Measurements from ENCODE around the gene MYO5B.

DNA sequence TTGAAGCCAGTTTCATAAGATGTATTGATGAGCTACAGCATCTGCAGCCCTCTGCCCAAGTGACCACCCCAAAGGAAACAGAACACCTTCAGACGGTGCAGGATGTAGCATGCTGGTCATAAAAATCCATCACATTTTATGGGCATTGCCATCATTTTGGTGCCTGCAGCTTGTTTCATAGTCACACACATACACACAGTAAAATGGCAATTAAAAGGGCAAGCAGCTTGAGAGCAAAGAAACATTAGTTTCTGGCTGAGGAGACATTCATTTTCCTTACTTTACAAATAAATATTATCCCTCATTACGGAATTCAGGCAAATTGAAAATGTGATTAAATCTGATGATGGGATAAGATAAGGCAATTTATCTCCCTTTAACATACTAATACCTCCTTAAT lies 13.4 kb downstream of the MYO5B start:
- TF ChIP-seq, protein P1, sequence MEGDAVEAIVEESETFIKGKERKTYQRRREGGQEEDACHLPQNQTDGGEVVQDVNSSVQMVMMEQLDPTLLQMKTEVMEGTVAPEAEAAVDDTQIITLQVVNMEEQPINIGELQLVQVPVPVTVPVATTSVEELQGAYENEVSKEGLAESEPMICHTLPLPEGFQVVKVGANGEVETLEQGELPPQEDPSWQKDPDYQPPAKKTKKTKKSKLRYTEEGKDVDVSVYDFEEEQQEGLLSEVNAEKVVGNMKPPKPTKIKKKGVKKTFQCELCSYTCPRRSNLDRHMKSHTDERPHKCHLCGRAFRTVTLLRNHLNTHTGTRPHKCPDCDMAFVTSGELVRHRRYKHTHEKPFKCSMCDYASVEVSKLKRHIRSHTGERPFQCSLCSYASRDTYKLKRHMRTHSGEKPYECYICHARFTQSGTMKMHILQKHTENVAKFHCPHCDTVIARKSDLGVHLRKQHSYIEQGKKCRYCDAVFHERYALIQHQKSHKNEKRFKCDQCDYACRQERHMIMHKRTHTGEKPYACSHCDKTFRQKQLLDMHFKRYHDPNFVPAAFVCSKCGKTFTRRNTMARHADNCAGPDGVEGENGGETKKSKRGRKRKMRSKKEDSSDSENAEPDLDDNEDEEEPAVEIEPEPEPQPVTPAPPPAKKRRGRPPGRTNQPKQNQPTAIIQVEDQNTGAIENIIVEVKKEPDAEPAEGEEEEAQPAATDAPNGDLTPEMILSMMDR (IDR thresholded peaks at IDR 0.05) = no peak
- TF ChIP-seq POLR2A (IDR thresholded peaks at IDR 0.05) = no peak

Data from lower leg skin (tissue), 3 donors.